Liver (tissue), 9 donors: ENCODE measurements around the gene LYST. TPM values are rescaled to one million over a fixed set of nuclear protein-coding genes. Genes with fewer than 3 reads are reported as not detected.
A peak's percentile ranks its signal among the peaks of the same experiment; 100 is the strongest.

Source experiments
- DNase-seq: peaks from one replicate; pipeline ENCODE4 v3.0.0-alpha.2; 2017; ENCODE audit warnings: low spot score
- H3K27ac ChIP-seq, 2 donors: one replicate each; pipeline ENCODE4 v1.7.0; 2013; ENCODE audit warnings: inconsistent platforms in 2 of 2, low read length in 2 of 2, control low read depth in 1 of 2, low read depth in 1 of 2, mild to moderate bottlenecking in 1 of 2
- H3K27me3 ChIP-seq, 4 donors: one replicate each; pipeline versions ENCODE4 v1.6.1 to v1.7.0; 2013; ENCODE audit warnings: low read length in 3 of 4, inconsistent platforms in 1 of 4, mild to moderate bottlenecking in 1 of 4, moderate library complexity in 1 of 4; ENCODE audit not compliant: control insufficient read depth in 4 of 4, insufficient read depth in 4 of 4
- H3K36me3 ChIP-seq, 4 donors: one replicate each; pipeline versions ENCODE4 v1.6.1 to v1.7.0; 2013; ENCODE audit warnings: low read length in 3 of 4, mild to moderate bottlenecking in 3 of 4, low read depth in 1 of 4, moderate library complexity in 1 of 4; ENCODE audit not compliant: control insufficient read depth in 4 of 4, insufficient read depth in 3 of 4
- H3K4me1 ChIP-seq, 4 donors: one replicate each; pipeline versions ENCODE4 v1.6.1 to v1.7.0; 2013; ENCODE audit warnings: low read length in 3 of 4, mild to moderate bottlenecking in 3 of 4, moderate library complexity in 1 of 4; ENCODE audit not compliant: control insufficient read depth in 4 of 4, insufficient read depth in 4 of 4
- H3K4me3 ChIP-seq, 3 donors: one replicate each; pipeline versions ENCODE4 v1.6.1 to v1.7.0; 2013; ENCODE audit warnings: low read length in 3 of 3, control low read depth in 1 of 3, low read depth in 1 of 3, mild to moderate bottlenecking in 1 of 3
- H3K9ac ChIP-seq, 2 donors: one replicate each; pipeline ENCODE4 v1.7.0; 2013; ENCODE audit warnings: low read length in 2 of 2, mild to moderate bottlenecking in 2 of 2, moderate library complexity in 2 of 2, control low read depth in 1 of 2, low read depth in 1 of 2
- H3K9me3 ChIP-seq, 4 donors: one replicate each; pipeline versions ENCODE4 v1.6.1 to v1.7.0; 2013; ENCODE audit warnings: low read length in 3 of 4; ENCODE audit not compliant: control insufficient read depth in 4 of 4
- ATF3 ChIP-seq: IDR thresholded peaks from 2 replicates; pipeline ENCODE4 v1.6.1; 2016; ENCODE audit warnings: antibody characterized with exemption
- CTCF ChIP-seq: fragments of 150-350 bp; IDR thresholded peaks from 2 replicates; pipeline ENCODE4 v1.5.1; 2017; ENCODE audit warnings: improper control_type of control experiment, low read depth, low read length; ENCODE audit not compliant: missing input control
- EGR1 ChIP-seq, 2 donors: IDR thresholded peaks; 2 replicates each; pipeline ENCODE4 v1.6.1; 2016 to 2018; ENCODE audit warnings: antibody characterized with exemption in 2 of 2, low read depth in 2 of 2
- FOXA1 ChIP-seq: IDR thresholded peaks from 2 replicates; pipeline ENCODE4 v1.6.1; 2016; ENCODE audit warnings: antibody characterized with exemption
- FOXA2 ChIP-seq: IDR thresholded peaks from 2 replicates; pipeline ENCODE4 v1.6.1; 2016; ENCODE audit warnings: antibody characterized with exemption
- GABPA ChIP-seq, 2 donors: IDR thresholded peaks in 1 of 2; conservative IDR thresholded peaks in 1 of 2; 2 replicates each; pipeline ENCODE4 v1.6.1; 2016; ENCODE audit warnings: antibody characterized with exemption in 2 of 2, mild to moderate bottlenecking in 1 of 2, moderate library complexity in 1 of 2
- HNF4A ChIP-seq, 2 donors: conservative IDR thresholded peaks; 2 replicates each; pipeline ENCODE4 v1.6.1; 2016; ENCODE audit warnings: antibody characterized with exemption in 2 of 2, mild to moderate bottlenecking in 2 of 2
- HNF4G ChIP-seq: IDR thresholded peaks from 2 replicates; pipeline ENCODE4 v1.6.1; 2016; ENCODE audit warnings: antibody characterized with exemption
- JUND ChIP-seq, 2 donors: IDR thresholded peaks; 2 replicates each; pipeline ENCODE4 v1.6.1; 2016; ENCODE audit warnings: antibody characterized with exemption in 2 of 2
- MAX ChIP-seq: IDR thresholded peaks from 2 replicates; pipeline ENCODE4 v1.6.1; 2016; ENCODE audit warnings: antibody characterized with exemption
- NR2F2 ChIP-seq: IDR thresholded peaks from 2 replicates; pipeline ENCODE4 v1.6.1; 2016; ENCODE audit warnings: antibody characterized with exemption
- RAD21 ChIP-seq, 2 donors: IDR thresholded peaks; 2 replicates each; pipeline ENCODE4 v1.6.1; 2016; ENCODE audit warnings: antibody characterized with exemption in 2 of 2, mild to moderate bottlenecking in 2 of 2
- REST ChIP-seq: IDR thresholded peaks from 2 replicates; pipeline ENCODE4 v1.6.1; 2016; ENCODE audit warnings: antibody characterized with exemption, mild to moderate bottlenecking
- RXRA ChIP-seq, 2 donors: IDR thresholded peaks; 2 replicates each; pipeline ENCODE4 v1.6.1; 2017 to 2018; ENCODE audit warnings: antibody characterized with exemption in 2 of 2, mild to moderate bottlenecking in 1 of 2
- SP1 ChIP-seq: IDR thresholded peaks from 2 replicates; pipeline ENCODE4 v1.6.1; 2018; ENCODE audit warnings: antibody characterized with exemption, mild to moderate bottlenecking
- TAF1 ChIP-seq: conservative IDR thresholded peaks from 2 replicates; pipeline ENCODE4 v1.6.1; 2016; ENCODE audit warnings: antibody characterized with exemption, mild to moderate bottlenecking
- YY1 ChIP-seq: IDR thresholded peaks from 2 replicates; pipeline ENCODE4 v1.6.1; 2016; ENCODE audit warnings: antibody characterized with exemption, mild to moderate bottlenecking
- ZBTB33 ChIP-seq: IDR thresholded peaks from 2 replicates; pipeline ENCODE4 v1.6.1; 2016; ENCODE audit warnings: antibody characterized with exemption
- WGBS: extraction: QIAGEN DNeasy Blood & Tissue Kit; methylation state at CpG from one replicate; pipeline ENCODE4 v1.1.7; 2013; 5-methylcytosine and 5-hydroxymethylcytosine counted together
- polyA plus RNA-seq, 2 donors: library from polyadenylated mRNA; stranded (reverse) in 1 of 2; unstranded in 1 of 2; fragments of 200-250 nt in 1 of 2; fragments of >200 nt in 1 of 2; fragmentation: Nextera tagmentation in 1 of 2; extraction: Ambion mirVana in 1 of 2; gene quantifications; one replicate each; pipeline versions ENCODE4 v1.2.1 to v1.2.3, GENCODE V29; 2013 to 2015
- total RNA-seq, 2 donors: library from RNA; depleted of rRNA; stranded (reverse); fragments of >200 nt; gene quantifications; one replicate each; pipeline ENCODE4 v1.2.3, GENCODE V29; 2014
- donor health status: healthy.
- donor health status: healthy.
- donor health status: healthy.
- donor health status: healthy.
- donor health status: healthy.

The LYST gene
- total and polyA plus RNA-seq, 4 donors, result 3.4 to 45.9 (median 14.2) TPM

GRCh38 chr1:235783148-235783776 lies 83.4 kb downstream of the LYST start:
- 33% methylated on average over 8 of the region's 8 CpGs for WGBS

GRCh38 chr1:235782601-235783000 lies 84.1 kb downstream of the LYST start:
- no peak for DNase-seq
- Histone ChIP-seq H3K27ac (no peak overlapping the region), H3K27me3 (no peaks in the 10 kb centered on the region), H3K4me3 (no peak overlapping the region), H3K4me1 (no peaks in the 10 kb centered on the region), H3K9ac (no peak overlapping the region), H3K9me3 (no peaks in the 10 kb centered on the region), H3K36me3 (peaks cover 0 to 3% (median under 1%) of the 10 kb centered on the region in 4 donors)
- no peak for TF ChIP-seq CTCF
- no peak for TF ChIP-seq RXRA (IDR thresholded peaks at IDR 0.05)
- TF ChIP-seq FOXA2, result no peak
- no peak for TF ChIP-seq SP1
- TF ChIP-seq ATF3, result no peak
- no peak for TF ChIP-seq TAF1
- TF ChIP-seq REST, result no peak
- TF ChIP-seq HNF4A (conservative IDR thresholded peaks at IDR 0.05), result no peak
- no peak for TF ChIP-seq JUND (IDR thresholded peaks at IDR 0.05)
- no peak for TF ChIP-seq NR2F2
- TF ChIP-seq MAX, result no peak
- no peak for TF ChIP-seq FOXA1
- no peak for TF ChIP-seq EGR1 (IDR thresholded peaks at IDR 0.05; ENCODE audit: low read depth in 2 of 2)
- no peak for TF ChIP-seq ZBTB33
- TF ChIP-seq HNF4G, result no peak
- no peak for TF ChIP-seq RAD21 (IDR thresholded peaks at IDR 0.05)
- no peak for TF ChIP-seq GABPA (IDR thresholded peaks at IDR 0.05 in 1 of 2, conservative IDR thresholded peaks at IDR 0.05 in 1 of 2)
- WGBS, result 99% methylated on average over 2 of the region's 2 CpGs

More at GRCh38 chr1:235783148-235783776, 83.4 kb downstream of the LYST start:
- Histone ChIP-seq H3K27ac (no peak overlapping the region), H3K9ac (no peak overlapping the region), H3K27me3 (no peaks in the 10 kb centered on the region), H3K4me3 (no peak overlapping the region), H3K9me3 (no peaks in the 10 kb centered on the region), H3K36me3 (peaks cover 0 to 3% (median under 1%) of the 10 kb centered on the region in 4 donors), H3K4me1 (no peaks in the 10 kb centered on the region)
- TF ChIP-seq CTCF, result peak; percentile 20
- peak; percentile 73 to 74 for TF ChIP-seq RAD21 (IDR thresholded peaks at IDR 0.05)
- TF ChIP-seq GABPA (IDR thresholded peaks at IDR 0.05 in 1 of 2, conservative IDR thresholded peaks at IDR 0.05 in 1 of 2), result no peak
- no peak for TF ChIP-seq NR2F2
- no peak for TF ChIP-seq YY1
- DNase-seq, result no peak
